GM19438 (cell line): ENCODE results near the gene MYO1H.

ENCODE experiments used
- ATAC-seq: cut with Tn5 transposase; IDR thresholded peaks from one replicate; pipeline ENCODE4 v1.9.1; 2021; ENCODE audit warnings: low read depth; ENCODE audit not compliant: unreplicated experiment

MYO1H gene

DNA sequence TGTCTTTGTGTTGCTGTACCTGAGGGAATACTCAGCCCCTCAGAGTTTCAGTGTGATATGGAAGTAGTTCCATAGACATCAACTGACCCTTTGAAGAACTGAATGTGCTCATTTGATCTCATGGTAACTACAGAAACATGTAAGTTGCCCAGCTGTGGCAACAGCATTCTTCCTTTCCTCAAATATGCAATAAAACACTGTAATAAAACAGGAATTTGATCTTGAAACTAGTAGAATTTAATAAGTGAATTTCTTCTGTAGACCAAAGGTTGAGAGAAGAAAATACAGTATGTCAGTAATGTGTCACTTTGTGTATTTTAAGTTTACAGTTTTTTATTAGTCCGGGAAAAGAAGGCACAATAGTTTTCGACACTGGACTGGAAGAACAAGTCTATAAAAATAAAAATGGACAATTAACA, 97.5 kb downstream of the MYO1H start:
- no peak for ATAC-seq

GRCh38 chr12:109446869-109447268, 99.2 kb downstream of the MYO1H start:
- no peak for ATAC-seq

DNA sequence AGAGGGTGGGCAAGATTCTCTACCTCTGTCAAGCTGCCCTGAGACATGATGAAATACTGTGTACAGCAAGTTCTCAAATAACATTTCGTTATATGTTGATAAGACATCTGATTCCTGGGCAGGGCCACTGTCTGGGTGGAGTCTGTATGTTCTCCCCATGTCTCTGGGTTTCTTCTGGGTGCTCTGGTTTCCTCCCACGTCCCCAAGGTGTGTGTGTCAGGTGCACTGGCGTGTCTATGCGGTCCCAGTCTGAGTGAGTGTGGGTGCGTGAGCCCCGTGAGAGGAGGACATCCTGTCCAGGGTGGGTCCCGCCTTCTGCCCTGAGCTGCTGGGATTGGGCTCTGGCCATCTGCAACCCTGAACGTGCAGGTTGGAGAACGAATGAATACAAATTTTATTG, 99.8 kb downstream of the MYO1H start:
- ATAC-seq: no peak

GRCh38 chr12:109448272-109448671, 100.6 kb downstream of the MYO1H start:
- no peak for ATAC-seq

- ATAC-seq: no peak
Measured at GRCh38 chr12:109448707-109449390, 101.1 kb downstream of the MYO1H start.

DNA sequence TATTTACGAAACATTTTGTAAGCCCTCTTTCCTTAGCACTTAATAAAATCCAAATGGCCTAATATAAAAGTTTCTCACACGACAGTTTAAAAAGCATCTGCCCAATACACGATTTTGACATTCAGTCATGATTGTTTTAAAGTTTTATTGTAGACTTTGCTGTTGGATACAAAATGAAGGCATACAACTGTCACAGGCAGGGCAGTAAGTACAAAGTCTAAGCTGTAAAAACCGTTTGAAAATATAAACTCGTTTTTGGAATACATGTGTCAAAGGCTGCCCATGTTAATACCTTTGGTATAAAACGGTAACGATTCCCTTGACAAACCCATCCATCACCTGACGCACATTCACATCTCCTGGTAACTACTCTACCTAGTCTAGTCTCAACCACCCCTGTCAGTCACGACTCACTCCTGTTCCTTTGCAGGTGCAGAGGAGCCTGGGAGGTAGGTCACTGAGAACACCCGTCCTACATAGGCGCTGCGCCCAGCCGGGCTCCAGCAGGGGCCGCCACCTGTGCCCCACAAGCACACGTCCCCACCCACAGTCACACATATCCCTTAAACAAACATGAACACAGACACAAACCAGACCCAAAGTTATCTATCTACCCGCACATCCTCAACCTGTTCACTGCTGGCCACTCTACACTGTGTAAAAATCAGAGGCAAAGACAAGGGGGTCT, 102.3 kb downstream of the MYO1H start:
- ATAC-seq: no peak

- ATAC-seq: no peak
Measured at GRCh38 chr12:109450980-109451379, 103.3 kb downstream of the MYO1H start.

GRCh38 chr12:109451400-109451799, 103.7 kb downstream of the MYO1H start:
- no peak for ATAC-seq

DNA sequence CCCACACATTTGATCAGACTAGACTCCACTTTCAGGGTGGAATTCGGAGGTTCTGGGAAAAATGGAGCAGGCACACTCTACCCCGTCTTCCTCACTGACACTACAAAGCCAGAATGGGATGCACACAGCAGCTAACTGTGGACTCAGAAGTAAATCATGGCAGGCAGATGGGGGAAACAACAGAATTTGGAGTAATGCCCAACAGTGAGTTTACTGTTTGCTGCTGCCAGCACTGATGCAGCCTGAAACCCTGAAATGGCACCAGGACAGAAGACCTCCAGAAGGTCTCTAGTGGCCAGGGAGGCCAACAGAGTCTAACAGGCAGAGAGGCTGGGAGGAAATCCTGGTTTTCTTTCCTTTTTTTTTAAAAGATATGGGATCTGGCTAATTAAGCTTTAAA, 104.8 kb downstream of the MYO1H start:
- ATAC-seq: no peak

GRCh38 chr12:109455706-109456105, 108.0 kb downstream of the MYO1H start:
- no peak for ATAC-seq

DNA sequence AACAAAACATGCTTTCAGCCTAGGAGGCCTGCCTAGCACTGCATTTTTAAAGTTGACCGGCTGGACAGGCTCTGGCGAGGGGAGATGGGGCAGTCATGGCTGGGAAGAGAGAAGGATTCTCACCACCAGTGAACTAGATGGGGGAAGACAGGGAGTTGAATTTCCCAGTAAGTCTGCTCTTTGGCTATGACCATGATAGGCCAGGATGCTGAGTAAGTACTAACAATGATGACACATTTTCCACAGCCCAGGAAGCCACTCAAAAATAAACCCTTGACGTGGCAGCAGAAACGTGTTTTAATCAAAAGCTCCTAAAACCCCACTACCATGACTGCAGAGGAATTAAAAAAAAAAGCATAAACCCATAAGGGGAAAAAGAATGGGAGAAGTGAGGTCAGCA, 110.4 kb downstream of the MYO1H start:
- no peak for ATAC-seq

GRCh38 chr12:109458771-109459208, 111.1 kb downstream of the MYO1H start:
- no peak for ATAC-seq

- no peak for ATAC-seq
Measured at GRCh38 chr12:109459247-109459646, 111.5 kb downstream of the MYO1H start.

DNA sequence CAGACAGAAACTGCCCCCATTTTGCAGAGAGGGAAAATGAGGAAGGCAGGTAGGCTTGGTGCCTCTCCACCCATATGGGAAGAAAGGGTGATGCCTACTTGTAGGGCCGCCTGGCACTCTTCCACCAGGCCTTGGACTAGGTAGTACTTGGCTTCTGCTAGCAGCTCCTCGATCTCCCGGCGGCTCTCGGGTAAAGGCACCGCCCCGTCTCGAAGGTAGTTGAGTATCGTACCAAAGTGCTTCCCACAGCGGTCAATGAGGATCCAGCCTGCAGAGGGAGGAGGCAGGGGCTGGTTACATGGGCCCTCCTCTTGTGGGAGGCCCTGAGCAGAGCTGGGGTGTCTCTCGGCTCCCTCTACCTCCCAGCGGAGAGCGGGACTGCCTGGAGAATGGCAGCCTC, 112.8 kb downstream of the MYO1H start:
- no peak for ATAC-seq

DNA sequence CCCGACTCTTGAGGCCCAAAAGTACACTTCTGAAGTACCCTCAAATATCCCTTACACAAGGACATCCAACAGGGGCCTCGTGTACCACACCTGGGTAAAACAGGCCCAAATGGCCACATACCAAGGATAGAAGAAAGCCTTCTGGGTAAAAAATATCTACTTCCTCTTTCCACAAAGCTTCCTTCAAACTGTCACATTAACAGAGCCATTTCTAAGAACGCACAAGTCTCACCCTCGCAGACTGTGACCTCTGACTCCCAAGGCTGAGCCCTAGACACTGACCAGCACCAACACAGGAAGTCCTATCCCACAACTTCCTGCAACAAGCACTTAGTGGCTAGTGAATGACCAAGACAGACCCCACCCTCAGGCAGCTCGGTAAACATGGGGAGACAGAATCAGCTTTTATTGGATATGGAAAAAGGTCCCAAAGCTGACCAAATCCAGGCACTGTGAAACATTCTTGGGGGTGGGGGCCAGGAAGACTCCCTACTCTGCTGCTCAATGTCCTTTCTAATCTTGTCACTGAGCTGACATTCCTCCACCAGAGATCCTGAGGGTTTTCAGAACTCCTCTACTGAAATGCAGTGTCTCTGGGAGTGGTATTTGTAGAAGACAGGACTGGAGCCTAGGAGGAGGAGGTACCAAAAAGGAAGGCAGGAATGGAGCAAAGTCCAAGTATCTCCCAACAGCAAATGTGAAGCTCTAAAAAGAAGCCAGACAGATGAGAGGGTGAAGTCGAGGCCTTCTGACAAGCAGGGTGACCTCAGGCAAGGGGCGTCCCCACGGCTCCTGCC, 113.5 kb downstream of the MYO1H start:
- no peak for ATAC-seq

- ATAC-seq: no peak
Measured at GRCh38 chr12:109461846-109462756, 114.4 kb downstream of the MYO1H start.

- ATAC-seq: no peak
Measured at GRCh38 chr12:109462868-109463692, 115.4 kb downstream of the MYO1H start.

- no peak for ATAC-seq
Measured at GRCh38 chr12:109463756-109464155, 116.1 kb downstream of the MYO1H start.

DNA sequence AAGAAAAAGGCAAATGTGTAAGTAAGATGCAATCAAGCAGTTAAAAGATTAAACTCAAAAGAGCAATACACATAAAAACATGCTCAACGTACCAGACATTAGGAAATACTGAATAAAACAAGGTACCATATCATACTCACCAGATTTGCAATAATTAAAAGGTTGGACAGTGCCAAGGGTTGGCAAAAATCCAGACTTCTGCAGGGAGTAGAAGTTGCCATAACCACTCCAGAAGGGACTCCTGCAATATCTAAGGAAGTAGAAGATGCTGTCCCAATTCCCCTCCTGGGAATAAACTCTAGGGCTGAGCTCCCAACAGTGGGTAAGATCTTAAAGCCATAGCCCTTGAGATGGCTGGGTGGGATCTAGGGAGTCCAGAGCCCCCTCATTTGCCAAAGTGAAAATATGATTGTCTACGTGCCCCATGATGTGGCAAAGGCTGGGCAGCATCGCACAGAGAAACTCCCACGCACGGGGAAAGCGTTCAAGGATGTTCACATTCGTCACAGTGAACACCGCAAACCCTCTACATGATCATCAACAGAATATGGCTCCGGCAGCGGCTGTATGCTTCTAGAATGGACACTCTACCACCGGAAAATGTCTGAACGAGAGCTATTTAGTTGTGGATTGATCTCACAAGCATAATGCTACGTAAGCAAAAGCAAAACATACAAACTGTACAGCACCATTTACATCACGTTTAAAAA, 117.1 kb downstream of the MYO1H start:
- ATAC-seq: no peak
